Articular chondrocyte of knee joint (primary cell): Measurements from ENCODE around the gene GALK2. TPM values are rescaled to one million over a fixed set of nuclear protein-coding genes. Genes with fewer than 3 reads are reported as not detected.

Experiments
- small RNA-seq: library from RNA; depleted of rRNA; stranded (forward); fragments of <200 nt; gene quantifications from one replicate; pipeline ENCODE3, GENCODE V24; 2012
- total RNA-seq: library from RNA; depleted of rRNA; stranded (reverse); fragments of >200 nt; gene quantifications from 2 replicates; pipeline ENCODE4 v1.2.3, GENCODE V29; 2012

Gene GALK2
- 70.4 and 79.3 TPM in 2 replicates for total RNA-seq

GRCh38 chr15:49169880-49170597 lies at the start of gene GALK2:
GALK2 (plus strand) TSS chr15:49170247; CDS start chr15:49170323, 76 bp downstream.

GRCh38 chr15:49155110-49155833 lies 14.8 kb upstream of the GALK2 start, which contains the start of gene COPS2:
COPS2 (minus strand) TSS chr15:49155599; CDS start chr15:49155578, 21 bp downstream.

Small RNA genes within 50 kb of the gene (small RNA-seq; reads per million reads assigned to genes)
- gene MIR4716 (not detected), gene RF00019 (not detected), gene RN7SL307P (not detected)

Other genes starting within 250 kb of the GALK2 start
- gene SHC4, start 206.3 kb upstream of the GALK2 start, total RNA-seq = 2.5 and 2.7 TPM in 2 replicates
- gene SECISBP2L, start 123.8 kb upstream of the GALK2 start, total RNA-seq = 73.5 and 94.7 TPM in 2 replicates
- 181 and 225 TPM in 2 replicates for gene COPS2, start 14.6 kb upstream of the GALK2 start, total RNA-seq